ENCODE data around the gene MAT1A.

The MAT1A gene

GRCh38 chr10:80283119-80283518 is 6.3 kb downstream of the MAT1A start:
- TF ChIP-seq CTCF (conservative IDR thresholded peaks at IDR 0.05; ENCODE audit: low read depth, low read length) = no peak
- H3K4me3 ChIP-seq (ENCODE audit: low read depth, low read length) = no peak overlapping the region
- DNase-seq (ENCODE audit: low read depth) = no peak

GRCh38 chr10:80281784-80282765 is 7.4 kb downstream of the MAT1A start:
- H3K4me3 ChIP-seq (ENCODE audit: low read depth, low read length) = no peak overlapping the region
- TF ChIP-seq CTCF (conservative IDR thresholded peaks at IDR 0.05; ENCODE audit: low read depth, low read length) = no peak
- no peak for DNase-seq (ENCODE audit: low read depth)

GRCh38 chr10:80281292-80281691 is 8.2 kb downstream of the MAT1A start:
- no peak overlapping the region for H3K4me3 ChIP-seq (ENCODE audit: low read depth, low read length)
- no peak for TF ChIP-seq CTCF (conservative IDR thresholded peaks at IDR 0.05; ENCODE audit: low read depth, low read length)
- no peak for DNase-seq (ENCODE audit: low read depth)

GRCh38 chr10:80280071-80280800 is 9.2 kb downstream of the MAT1A start:
- no peak for TF ChIP-seq CTCF (conservative IDR thresholded peaks at IDR 0.05; ENCODE audit: low read depth, low read length)

GRCh38 chr10:80279146-80279545 is 10.3 kb downstream of the MAT1A start:
- TF ChIP-seq CTCF (conservative IDR thresholded peaks at IDR 0.05; ENCODE audit: low read depth, low read length) = no peak
- H3K4me3 ChIP-seq (ENCODE audit: low read depth, low read length) = no peak overlapping the region
- DNase-seq (ENCODE audit: low read depth) = no peak

More at GRCh38 chr10:80280071-80280800, 9.2 kb downstream of the MAT1A start:
- H3K4me3 ChIP-seq (ENCODE audit: low read depth, low read length) = no peak overlapping the region
- no peak for DNase-seq (ENCODE audit: low read depth)

GRCh38 chr10:80278480-80278879 is 11.0 kb downstream of the MAT1A start:
- no peak for TF ChIP-seq CTCF (conservative IDR thresholded peaks at IDR 0.05; ENCODE audit: low read depth, low read length)

More at GRCh38 chr10:80278480-80278879, 11.0 kb downstream of the MAT1A start:
- H3K4me3 ChIP-seq (ENCODE audit: low read depth, low read length) = no peak overlapping the region
- DNase-seq (ENCODE audit: low read depth) = no peak
